ENCODE results near the gene FBXL5. TPM values are rescaled to one million over a fixed set of nuclear protein-coding genes. Genes with fewer than 3 reads are reported as not detected.
"Not testable (repeated sequence)": the region's sequence is repeated elsewhere in the genome, so short reads cannot be mapped to it uniquely, and the experiment has no call there.

FBXL5 gene
- total RNA-seq, 2 donors from 2014 or later, result 104 to 122 TPM

DNA sequence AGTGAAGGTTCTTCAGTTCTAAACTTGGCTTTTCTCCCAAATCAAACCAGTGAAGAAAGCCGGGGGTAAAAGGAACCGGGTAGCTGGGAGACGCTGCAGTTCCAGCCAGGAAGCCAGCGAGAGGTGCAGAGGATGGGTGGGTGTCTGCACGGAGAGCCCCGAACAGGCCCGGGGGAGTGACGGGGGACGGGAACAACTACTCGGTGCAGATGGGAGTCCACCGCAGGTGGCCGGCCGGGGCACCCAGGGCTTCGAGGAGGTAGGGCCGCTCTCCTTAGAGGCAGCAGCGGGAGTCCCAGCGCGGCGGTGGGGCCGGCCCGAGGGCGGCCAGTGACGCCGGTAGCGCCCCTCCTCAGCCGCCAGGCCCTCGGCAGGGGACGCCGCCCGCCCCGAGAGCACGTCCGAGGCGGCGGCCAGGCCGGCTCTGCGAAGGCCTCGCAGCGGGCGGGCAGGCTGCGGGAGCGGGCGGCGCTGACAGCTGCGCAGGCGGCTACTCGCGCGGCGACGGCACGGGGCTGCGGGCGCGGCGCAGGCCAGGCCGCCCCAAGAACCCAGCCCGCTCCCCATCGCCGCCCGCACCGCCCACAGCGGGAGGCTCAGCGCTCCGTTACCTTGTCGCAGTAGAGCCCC is 449 bp downstream of the FBXL5 start:
- peak; percentile 86 for DNase-seq (ENCODE audit: low spot score)
- intact Hi-C loops (cut with DNase I), result no loop called here

DNA sequence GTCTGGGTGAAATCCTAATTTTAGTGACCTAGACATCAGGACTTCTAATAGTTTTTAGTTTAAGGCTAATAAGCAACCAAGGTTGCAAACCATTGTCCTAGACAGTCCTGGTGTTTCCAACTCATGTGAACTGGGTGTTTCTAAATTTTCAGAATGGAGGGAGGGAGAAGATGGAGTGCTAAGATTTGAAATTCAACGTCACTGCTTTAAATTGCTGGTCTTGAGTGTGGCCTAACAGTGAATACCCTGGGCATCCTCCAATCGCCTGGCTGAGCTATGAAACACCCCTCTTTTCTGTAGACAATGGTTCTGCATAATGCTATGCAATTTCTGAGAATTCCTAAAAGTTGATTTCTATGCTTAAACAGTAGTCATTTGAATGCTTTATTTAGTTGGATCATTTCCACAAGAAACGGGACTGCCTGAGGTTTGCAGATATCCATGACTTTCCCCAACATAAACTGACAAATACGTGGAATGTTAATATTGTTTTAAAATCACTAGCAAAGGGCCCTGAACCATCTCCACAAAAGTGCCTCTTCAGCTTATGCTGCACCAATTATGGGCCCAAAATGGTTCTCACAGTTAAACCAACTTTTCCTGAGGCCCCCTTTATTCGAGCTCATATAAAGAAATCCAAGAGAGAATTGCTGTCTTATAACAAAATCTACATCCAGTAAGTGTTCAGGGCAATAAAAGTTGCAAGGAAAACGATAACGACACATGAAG is 1.1 kb downstream of the FBXL5 start:
- intact Hi-C loops (cut with DNase I), result no loop called here
- DNase-seq (ENCODE audit: low spot score), result no peak

DNA sequence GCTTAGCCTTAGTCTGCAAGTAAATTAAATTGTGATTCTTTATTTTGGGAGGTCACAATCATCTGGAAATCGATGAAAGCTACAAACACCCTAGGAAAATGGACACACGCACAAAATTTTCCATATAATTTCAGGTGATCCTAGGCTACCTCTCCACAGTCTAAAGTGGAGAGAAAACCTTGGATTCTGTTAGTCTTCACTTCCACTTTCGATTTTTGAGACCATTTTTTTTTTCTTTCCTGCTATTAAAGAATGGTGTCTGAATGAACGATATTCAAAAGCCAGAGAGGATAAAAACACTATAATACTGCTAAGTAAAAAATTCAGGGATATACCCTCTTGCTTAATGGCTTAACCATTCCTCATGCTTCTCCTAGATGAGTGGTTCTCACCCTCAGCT is 1.7 kb downstream of the FBXL5 start:
- DNase-seq (ENCODE audit: low spot score), result no peak
- intact Hi-C loops (cut with DNase I), result no loop called here

GRCh38 chr4:15652841-15653240 is 2.3 kb downstream of the FBXL5 start:
- no peak for DNase-seq (ENCODE audit: low spot score)
- intact Hi-C loops (cut with DNase I), result no loop called here

GRCh38 chr4:15652191-15652590 is 3.0 kb downstream of the FBXL5 start:
- no peak for DNase-seq (ENCODE audit: low spot score)
- intact Hi-C loops (cut with DNase I), result no loop called here

GRCh38 chr4:15651676-15652075 is 3.5 kb downstream of the FBXL5 start:
- intact Hi-C loops (cut with DNase I), result loop anchor here in 1 of 2 donors (2.0 kb wide), 1 partner anchor 173 kb away; no protein-coding TSS in a partner anchor
- no peak for DNase-seq (ENCODE audit: low spot score)

- intact Hi-C loops (cut with DNase I), result loop anchor here in 1 of 2 donors (2.0 kb wide), 1 partner anchor 171 kb away; no protein-coding TSS in a partner anchor
- DNase-seq (ENCODE audit: low spot score), result no peak
These were observed 5.1 kb downstream of the FBXL5 start for GRCh38 chr4:15649914-15650545.

- DNase-seq (ENCODE audit: low spot score), result no peak
- intact Hi-C loops (cut with DNase I), result no loop called here
These were observed 6.6 kb downstream of the FBXL5 start for GRCh38 chr4:15648600-15648999.

DNA sequence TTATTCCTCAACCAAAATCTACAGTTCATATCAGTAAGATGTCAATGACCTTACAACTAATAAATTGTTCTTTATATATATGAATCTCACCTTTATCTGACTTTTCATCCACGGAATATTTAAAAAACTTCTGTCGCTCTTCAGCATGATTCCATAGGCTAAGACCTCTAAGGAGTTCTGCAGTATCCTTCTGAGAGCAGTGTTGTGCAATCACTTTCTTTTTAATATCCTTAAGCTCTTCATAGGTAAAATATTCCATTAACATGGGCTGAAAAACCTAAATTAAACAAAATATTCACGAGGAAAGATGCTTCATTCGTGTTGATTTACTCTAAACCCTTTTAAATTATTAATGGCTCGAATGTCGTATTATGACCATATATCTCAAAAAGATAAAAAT is 16.7 kb downstream of the FBXL5 start:
- DNase-seq (ENCODE audit: low spot score), result no peak
- intact Hi-C loops (cut with DNase I), result no loop called here

DNA sequence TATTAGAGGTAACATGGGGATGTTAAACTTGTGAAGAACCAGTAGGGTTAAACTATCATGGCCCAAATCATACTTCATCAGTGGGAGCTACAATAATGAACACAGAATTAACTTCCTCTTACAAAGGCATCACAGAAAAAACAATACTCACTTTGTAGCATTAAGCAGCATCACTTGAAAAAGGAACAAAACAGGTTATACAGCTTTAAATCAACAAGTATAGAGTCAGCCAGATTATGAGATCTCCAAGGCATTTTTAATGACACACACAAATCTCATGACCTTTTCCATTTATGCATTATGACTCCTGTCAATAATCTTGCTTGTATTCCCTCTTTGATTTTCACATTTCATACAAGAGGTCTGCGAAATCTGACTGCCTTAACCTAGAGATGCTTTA is 18.3 kb downstream of the FBXL5 start:
- intact Hi-C loops (cut with DNase I), result no loop called here
- no peak for DNase-seq (ENCODE audit: low spot score)

DNA sequence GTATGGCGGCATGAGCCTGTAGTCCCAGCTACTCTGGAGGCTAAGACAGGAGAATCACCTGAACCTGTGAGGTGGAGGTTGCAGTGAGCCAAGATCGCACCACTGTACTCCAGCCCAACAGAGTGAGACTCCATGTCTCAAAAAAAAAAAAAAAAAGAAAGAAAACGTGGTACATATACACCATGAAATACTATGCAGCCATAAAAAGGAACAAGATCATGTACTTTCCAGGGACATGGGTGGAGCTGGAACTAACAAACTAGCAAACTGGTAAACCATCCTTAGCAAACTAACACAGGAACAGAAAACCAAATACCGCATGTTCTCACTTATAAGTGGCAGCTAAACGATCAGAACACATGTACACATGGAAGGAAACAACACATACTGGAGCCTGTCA is 37.8 kb downstream of the FBXL5 start:
- DNase-seq (ENCODE audit: low spot score); intact Hi-C loops (cut with DNase I): not testable (repeated sequence)

DNA sequence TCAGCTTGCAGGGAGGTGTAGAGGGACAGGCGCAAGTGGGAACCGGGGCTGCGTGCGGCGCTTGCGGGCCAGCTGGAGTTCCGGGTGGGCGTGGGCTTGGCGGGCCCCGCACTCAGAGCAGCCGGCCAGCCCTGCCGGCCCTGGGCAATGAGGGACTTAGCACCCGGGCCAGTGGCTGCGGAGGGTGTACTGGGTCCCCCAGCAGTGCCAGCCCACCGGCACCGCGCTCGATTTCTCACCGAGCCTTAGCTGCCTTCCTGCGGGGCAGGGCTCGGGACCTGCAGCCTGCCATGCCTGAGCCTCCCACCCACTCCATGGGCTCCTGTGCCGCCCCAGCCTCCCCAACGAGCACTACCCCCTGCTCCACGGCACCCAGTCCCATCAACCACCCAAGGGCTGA is 40.3 kb downstream of the FBXL5 start:
- DNase-seq (ENCODE audit: low spot score); intact Hi-C loops (cut with DNase I): not testable (repeated sequence)

DNA sequence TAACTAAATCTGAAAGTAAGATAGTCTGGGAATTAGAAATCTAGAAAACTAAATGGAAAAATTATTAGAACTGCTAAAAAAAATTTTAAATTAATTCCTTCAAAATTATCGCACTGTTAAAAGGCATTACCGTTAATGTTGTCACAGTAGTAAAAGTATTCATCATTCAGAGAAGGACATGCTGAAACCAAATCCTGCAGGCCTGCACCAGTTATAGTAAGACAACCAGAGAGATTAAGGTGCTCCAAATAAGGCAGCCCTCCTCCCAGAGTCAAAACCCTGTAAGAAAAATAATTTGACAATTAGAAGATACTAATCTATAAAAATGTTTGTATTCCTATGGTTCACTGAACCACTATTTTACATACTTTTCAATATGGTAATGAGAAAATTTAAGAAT is 43.0 kb downstream of the FBXL5 start:
- intact Hi-C loops (cut with DNase I), result no loop called here
- no peak for DNase-seq (ENCODE audit: low spot score)

- intact Hi-C loops (cut with DNase I), result no loop called here
- DNase-seq (ENCODE audit: low spot score), result no peak
These were observed 44.3 kb downstream of the FBXL5 start for GRCh38 chr4:15610855-15611254.

DNA sequence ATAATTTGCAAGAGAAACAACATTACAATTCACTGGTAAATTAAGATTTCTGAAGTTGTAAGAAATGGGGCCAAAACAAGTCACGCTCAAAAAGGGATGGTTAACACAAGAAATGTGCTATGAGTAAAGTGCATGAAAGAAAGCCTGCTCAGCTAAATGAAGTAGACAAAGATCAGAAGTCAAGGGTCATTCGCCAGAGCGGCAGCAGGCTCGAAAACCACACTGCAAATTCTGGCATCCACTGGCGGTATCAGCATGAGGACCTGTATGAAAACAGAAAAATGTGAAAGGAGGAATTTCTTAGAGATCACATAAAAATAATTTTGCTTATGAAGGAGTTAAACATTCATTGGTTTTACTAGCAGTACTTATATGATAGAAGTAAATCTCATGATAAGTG is 49.6 kb downstream of the FBXL5 start:
- DNase-seq (ENCODE audit: low spot score), result no peak
- intact Hi-C loops (cut with DNase I), result no loop called here

DNA sequence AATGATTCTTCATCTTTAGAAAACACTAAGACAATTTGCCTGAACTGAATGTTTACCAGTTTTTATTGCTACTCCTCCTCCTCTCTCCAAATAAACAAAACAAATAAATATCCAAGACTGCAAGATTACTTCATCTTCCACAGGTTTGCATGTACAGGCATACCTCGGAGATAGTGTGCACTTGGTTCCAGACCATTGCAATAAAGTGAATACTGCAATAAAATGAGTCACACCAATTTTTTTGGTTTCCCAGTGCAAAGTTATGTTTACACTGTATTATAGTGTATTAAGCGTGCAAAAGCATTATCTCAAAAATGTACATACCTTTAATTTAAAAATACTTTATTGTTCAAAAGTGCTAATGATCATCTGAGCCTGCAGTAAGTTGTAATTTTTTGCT is 53.3 kb downstream of the FBXL5 start:
- intact Hi-C loops (cut with DNase I), result no loop called here

GRCh38 chr4:15600176-15600575 is 55.0 kb downstream of the FBXL5 start:
- DNase-seq (ENCODE audit: low spot score), result no peak
- intact Hi-C loops (cut with DNase I), result no loop called here

More for the DNA sequence above, 53.3 kb downstream of the FBXL5 start:
- DNase-seq (ENCODE audit: low spot score), result no peak

DNA sequence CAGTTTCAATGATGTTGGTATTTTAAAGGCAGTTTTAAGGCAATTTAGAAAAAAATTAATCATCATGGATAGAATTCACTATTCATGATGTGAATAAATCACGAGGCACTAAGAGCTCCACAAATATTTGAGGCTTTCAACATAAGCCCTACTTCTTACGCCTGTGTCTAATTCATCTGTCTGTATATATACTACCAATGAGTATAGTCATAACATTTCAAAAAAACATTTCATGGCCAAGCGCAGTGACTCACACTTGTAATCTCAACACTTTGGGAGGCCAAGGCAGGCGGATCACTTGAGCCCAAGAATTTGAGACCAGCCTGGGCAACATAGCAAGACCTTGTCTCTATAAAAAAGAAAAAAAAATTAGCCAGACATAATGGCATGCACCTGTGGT is 56.5 kb downstream of the FBXL5 start:
- DNase-seq (ENCODE audit: low spot score), result no peak
- intact Hi-C loops (cut with DNase I), result no loop called here

DNA sequence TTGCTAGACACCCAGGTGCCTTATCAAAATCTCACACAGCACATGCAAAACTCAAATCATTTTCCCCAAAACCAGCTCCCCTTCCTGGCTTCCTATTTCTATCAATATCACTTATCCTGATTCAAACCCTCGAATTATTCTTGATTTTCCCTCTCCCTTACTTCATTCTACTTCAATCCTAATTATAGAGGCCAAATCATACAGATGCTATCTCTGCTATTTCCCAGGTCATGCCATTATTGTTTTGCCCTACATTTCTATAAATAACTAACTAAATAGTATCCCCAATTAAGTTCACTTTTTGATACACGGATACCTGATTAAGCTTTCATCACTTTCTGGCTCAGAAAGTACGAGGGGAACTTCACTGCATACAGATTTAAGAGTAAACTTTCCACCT is 62.4 kb downstream of the FBXL5 start:
- intact Hi-C loops (cut with DNase I), result no loop called here
- no peak for DNase-seq (ENCODE audit: low spot score)

DNA sequence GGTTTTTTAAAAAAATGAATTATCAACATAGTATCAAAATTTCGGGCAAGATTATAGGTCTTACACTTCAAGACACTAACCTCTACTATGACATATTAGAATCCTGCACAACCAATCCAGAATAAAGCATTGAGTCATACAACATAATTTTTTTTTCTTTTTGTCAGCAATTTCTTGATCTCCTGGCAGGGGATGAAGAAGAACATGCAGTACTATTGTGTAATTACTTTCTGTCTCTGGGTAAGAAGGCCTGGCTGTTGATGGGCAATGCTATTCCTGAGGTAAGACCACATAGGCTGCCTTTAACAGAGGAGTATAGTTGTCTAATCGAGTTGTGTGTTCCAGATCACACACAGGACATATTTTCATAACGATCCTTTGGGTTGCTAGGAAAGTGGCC is 67.5 kb downstream of the FBXL5 start:
- DNase-seq (ENCODE audit: low spot score), result no peak
- intact Hi-C loops (cut with DNase I), result no loop called here

GRCh38 chr4:15586066-15586465 is 69.1 kb downstream of the FBXL5 start:
- no peak for DNase-seq (ENCODE audit: low spot score)
- intact Hi-C loops (cut with DNase I), result no loop called here
